Measurements from ENCODE around the gene ELP4.
"Not testable (repeated sequence)": the region's sequence is repeated elsewhere in the genome, so short reads cannot be mapped to it uniquely, and the experiment has no call there.

ELP4 gene

DNA sequence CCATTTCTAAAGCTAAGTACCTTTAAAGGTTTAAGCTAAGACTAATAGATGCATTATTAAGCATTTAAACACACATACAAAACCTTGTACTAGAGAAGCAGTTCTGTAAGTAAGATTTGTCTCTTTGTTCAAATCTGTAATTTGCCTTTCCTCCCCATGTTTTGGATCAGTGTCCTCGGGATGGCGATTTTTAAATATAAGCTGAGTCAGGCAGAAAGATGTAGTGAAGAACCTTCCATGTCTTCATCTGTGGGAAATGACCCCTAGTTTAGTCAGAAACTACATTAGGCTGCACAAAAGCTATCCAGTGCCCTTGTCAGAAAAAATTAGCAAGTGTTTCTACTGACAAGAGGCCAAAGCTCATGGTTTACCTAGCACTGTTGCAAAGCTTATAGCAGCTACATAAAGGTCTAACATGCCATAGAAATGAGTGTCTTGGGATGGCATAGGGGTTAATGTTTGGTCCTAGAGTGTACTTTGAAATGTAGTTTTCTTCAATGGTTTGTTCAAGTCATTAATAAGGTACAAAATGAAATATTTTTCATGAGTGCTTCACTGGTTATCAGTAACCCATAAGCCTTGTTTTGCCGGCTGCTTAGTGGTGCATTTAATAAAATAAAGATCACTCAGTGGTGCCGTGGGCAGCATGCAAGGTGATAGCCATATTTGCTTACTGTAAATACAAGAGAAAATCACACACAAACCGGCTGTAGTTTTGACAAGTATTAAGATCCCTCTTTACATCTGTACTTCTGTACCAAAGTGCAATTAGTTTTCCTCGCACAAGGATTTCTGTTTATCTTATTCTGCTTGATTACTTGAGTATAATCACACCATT, 139.8 kb downstream of the ELP4 start:
- DNase-seq: no peak

DNA sequence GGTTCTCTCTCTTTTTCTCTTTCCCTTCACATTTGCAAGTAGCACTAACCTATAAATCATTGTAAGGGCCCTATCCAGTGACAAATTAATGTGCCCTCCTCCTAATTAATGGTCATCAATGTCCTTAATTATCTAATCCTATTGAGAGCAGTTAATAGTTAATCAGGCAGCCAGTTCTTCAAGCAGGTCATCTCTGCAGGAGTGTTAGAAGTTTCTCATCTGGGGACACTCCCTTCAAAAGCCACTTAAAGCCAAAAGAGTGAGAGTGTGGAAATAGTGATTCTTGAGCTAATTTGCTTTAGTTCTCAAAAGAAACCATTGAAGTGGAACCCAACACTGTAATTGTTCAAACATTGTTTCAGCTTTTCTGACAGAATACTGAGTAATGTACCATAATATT, 141.6 kb downstream of the ELP4 start:
- DNase-seq: no peak

DNA sequence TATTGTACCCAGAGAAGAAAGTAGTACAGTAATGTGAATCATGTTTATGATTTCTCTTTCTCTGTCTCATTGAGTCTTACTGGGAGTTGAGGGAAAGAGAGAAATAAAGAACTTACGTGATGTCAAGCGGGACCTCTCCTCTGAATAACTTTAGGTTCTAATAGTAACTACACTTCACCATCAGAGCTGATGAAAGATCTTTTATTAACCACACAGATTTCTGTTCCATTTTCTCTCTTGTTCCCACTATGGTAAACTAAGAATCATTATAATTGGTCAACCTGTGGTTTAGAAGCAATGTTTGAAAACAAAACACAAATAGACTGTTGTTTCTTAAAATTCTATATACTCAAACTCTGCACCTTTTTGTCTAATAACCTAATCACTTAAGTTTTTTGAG, 142.3 kb downstream of the ELP4 start:
- DNase-seq: no peak

DNA sequence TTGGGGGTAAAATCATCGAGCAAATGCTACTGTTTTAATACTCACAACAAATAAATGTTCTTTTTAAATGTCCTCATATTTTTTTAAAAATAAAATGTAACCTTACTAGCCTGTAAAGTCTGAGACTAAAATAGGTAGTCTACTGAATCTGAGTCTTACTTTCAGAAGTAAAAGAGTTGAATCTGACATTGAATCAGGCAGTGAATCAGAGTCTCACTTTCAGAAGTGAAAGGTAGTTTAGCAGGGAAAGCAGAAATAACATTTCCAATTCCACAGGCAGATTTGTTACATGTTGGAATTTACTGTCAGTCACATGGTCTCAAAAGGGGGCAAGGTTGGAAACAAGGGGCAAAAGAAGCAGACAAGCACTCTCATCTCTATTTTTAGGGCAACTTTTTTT, 143.0 kb downstream of the ELP4 start:
- DNase-seq: no peak

DNA sequence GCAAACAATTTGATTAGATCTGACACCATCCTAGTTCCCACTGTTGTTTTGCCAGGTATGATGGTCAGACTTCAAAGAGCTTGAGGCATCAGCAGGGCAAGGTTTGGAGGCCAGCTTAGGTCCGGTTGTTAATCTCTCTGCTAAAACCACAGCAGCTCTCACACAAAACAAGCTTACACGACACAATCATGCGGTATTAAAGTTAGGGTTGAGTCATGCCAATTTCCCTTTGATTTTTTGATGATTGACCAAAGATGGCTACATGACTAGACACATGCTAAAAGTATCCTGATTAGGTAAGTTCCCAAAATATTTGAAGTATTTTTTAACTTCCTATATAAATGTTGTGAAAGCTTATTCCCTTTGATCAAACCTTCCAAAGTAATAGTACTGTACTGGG, 145.9 kb downstream of the ELP4 start:
- DNase-seq: no peak

DNA sequence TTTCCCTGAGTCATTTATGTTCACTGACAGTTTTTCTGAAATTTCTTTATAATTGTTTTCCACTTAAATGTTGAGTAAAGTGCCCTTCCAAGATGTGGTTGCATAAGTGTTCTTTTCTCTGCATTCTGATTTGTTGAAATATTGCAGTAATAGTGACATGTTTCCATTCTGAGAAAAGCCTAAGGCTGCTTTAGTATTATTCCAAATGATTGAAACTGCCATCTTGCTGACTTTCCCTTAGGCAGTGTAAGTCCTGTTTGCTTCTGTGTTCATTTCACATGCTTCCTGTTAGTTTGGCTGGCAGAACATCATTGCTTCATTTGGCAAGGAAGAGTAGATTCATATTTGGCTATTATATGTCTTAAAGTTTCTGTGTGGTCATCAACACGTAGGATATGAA, 146.5 kb downstream of the ELP4 start:
- DNase-seq: no peak

DNA sequence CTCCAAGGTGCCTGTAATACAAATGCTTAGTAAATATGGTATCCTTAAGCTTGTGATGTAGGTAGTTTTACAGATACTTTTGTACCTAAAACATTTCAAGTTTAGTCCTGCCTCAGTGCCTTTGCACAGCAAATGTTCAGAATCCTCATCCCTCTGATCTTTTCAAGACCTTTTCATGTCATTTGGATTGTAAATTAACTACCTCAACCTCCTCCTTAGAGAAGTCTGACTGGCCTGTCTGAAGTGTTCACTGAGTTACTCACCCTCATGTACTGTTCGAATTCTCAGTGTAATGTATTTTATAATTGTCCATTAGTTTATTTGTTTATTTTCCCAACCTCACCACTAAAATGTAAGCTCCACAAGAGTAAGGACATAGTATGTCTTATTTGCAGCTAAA, 147.5 kb downstream of the ELP4 start:
- DNase-seq: no peak

DNA sequence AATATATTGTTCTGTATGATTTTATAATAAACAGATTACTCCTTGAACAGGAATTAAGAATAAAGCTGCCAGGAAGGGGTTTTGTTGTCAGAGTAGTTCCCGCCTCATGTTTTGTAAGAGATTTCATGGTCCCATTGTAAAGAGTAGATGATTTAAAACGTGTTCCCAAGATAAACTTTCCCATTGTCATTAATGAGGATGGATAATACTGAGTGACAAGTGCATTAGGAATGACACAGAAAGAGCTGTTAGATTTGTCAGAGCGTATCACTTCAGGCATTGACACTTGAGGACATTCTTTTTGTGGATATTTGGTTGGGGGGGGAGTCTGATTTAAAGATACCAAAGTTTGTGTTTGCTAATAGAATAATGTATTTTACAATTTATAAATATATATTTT, 154.6 kb downstream of the ELP4 start:
- DNase-seq: no peak

DNA sequence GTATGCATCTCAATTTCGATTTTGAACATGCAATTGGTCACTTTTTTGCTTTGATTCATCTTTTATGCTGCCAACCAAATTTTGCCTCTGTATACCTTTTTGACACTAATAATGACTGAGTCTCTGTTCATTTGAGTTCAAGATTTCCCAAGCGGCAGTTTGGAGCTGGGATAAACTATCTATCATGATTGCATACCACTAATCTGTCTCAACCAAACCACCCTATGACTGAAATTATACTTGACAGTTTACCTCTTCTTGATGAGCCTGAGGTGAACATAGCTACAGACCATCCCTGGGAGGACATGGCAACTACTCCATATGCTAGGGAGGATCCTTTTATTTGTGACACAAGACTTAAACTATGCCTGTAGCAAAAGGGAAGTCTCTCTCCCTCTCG, 155.4 kb downstream of the ELP4 start:
- no peak for DNase-seq

DNA sequence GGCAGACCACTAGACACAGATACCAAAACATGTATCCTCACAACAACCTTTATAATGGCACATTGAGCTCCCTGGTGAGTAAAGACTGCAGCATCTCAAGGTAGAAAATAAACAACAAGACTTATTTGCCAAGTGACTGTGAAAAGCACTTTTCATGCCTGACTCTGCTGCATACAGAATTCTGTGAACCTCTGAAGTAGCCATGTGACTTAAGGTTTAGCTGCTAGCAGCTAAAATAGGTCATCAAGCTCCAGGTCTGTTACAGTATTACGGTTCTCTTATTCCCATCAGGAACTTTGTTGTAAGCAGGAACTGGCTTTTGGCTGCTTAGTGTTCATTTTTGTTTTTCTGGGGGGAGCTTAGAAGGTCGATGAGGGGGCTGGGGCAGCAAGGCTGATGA, 162.1 kb downstream of the ELP4 start:
- DNase-seq: no peak

DNA sequence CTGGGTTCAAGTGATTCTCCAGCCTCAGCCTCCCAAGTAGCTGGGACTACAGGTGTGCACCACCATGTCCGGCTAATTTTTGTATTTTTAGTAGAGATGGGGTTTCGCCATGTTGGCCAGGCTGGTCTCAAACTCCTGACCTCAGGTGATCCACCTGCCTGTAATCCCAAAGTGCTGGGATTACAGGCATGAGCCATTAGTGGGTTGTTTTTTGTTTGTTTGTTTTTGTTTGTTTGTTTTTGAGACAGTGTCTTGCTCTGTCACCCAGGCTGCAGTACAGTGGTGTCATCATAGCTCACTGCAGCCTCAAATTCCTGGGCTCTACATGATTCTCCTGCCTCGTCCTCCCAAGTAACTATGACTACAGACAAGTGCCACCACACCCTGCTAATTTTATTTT, 163.5 kb downstream of the ELP4 start:
- not testable (repeated sequence) for DNase-seq

DNA sequence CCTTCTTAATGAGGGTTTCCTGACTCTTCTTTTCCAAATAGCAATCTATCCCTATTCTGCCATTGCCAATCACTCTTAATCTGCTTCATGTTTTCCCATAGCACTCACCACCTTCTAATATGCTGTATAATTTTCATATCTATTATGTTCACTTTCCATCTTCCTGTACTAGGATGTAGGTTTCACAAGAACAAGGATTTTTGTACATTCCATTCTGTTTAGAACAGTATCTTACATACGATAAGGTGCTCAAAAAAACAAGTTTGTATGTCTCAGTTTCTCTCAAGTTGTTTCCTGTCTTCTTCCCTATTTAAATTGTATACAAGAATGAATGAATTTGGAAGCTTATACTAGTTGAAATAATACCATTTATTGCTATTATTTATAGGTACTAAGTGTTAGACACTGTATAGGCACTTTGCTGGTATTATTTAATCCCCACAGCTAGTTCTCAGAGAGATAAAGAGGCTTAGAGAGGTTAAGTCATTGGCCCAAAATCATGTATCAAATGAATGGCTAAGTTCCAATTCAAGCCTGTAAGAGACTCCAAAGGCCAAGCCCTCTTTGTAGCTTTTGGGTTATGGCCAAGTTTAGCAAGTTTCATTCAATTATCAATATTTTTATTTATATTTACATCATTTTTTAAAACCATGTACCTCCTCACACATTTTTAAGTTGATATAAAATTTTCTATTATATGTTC, 166.9 kb downstream of the ELP4 start:
- DNase-seq: no peak

DNA sequence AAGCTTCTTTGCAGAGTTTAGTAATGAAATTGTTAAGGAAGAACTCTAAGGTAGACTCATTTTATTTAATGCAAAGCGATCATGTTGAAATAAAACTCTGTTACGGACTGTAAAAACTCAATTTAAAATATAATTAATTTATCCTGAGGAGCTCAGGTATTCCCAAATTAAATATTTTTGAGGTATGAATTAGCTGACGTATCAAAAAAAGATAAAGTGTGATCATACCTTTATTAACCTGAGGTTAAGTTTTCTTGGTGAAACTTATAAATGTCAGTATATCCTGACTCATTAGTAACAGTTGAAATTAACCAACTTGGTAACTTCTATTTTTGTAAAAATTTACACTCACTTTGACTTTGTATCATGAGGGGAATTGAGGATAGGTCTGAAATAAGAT, 171.2 kb downstream of the ELP4 start:
- DNase-seq: no peak

DNA sequence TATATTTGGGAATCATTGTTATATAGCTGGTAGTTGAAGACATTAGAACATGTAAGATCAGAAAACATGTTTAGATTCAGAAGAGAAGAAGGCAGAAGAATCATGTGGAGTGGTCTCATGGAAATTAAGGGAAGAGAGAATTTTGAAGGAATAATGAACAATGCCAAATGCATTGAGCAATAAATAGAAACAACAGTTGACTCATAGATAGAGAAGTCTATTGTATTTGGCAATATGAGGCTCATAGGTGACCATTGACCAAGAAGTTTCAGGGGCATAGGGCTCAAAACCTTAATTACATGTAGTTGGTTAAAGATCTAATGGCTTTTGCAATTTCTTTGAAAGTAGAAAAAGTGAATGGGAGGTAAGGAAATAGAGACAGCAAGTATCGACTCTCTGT, 177.7 kb downstream of the ELP4 start:
- DNase-seq: no peak

DNA sequence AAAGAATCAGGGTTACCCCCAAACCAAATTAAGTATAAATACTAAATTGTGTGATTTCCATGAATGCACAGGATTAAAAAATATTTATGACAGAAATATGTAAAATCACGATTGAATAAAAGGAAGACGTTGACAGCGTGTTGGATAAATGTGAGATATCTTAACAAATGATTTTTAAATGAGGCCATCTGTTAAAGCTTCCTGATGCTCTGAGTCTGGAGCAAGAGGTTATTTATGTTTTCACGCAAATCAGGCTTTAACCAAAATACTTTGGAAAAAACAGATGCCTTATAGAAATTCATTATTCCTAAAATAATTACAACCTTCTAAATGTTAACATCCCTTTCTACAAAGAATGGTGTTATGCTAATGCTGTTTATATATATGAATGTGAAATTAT, 178.3 kb downstream of the ELP4 start:
- no peak for DNase-seq

DNA sequence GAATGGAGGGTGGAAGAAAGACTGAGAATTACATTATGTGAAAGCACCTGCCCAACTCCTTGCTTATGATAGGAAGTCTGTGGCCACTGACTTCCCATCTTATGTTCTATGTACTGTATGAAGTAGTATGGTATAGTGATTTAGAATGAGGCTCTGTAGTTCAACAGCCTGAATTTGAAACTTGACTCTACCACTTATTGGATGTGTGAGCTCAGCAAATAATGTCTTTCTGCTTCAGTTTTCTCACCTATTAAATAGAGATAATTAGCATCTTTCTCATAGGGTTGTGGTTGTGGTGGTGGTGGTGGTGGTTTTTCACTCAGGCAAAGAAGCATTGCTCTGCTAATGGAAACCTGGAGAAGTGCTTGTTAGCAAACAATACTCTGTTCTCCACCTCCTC, 180.0 kb downstream of the ELP4 start:
- no peak for DNase-seq

DNA sequence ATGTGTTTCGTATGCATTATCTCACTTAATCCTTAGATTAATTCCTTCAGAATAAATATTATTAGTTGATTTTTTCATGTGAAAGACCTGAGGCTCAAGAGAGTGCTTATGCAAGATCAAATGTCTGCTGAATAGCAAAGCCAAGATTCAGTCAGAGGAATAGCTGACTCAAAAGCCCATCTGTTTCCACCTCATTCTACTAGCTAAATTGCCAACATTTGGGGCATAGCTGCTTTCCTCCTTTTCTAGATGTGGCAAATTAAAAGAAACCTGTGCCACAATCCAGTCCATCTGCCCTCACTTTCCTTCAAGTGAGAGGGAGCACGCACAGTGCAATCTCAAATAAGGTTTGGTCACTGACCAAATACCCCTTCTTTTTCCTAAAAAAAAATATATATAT, 180.5 kb downstream of the ELP4 start:
- no peak for DNase-seq

DNA sequence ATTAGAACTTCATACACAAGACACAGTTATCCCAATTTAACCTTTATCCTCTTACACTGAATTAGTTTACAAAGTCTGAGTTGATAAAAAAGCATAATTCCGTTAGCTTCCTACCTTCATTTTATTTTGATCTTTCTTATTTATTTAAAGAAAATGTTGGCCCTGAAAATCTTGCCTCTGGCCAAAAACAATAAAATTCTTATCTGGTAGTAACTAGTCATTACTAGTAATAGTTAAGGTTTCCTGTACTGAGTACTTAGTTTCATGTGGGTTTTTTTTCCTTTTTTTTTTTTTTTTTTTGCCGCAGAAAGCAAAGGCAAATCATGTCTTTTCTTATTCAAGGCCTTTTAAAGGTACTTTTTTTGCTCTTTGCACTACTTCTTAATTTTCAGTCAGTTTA, 180.9 kb downstream of the ELP4 start:
- DNase-seq: no peak

DNA sequence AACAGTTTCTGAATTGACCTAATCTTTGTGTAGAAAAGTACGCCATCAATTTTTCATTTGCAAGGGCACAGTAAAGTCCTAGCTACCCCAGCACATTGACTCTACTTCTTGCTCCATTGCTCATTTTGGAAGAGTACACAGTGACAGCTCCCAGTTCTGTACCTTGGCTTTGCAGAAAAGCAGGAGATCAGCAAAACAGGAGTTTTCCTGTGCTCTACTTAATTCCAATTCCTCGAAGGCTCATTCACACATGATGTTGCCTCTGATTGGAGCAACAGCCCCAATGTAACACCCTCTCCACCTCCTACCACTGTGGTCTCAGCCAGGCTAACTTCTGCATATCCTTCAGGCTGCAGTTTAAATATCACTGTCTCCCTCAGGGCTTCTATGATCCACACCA, 182.9 kb downstream of the ELP4 start:
- no peak for DNase-seq

DNA sequence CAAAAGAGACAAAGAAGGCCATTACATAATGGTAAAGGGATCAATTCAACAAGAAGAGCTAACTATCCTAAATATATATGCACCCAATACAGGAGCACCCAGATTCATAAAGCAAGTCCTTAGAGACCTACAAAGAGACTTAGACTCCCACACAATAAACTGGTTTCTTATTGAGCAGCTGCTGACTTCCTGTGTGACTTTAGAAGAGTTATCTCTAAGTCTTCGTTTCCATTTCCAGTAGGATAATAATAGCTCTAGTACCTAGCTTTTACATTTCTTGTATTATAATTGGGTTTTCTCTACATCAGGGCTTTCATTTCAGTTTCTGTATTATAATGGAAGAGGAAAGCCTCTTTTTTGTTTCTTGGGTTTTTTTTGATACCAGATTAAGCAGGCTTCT, 187.5 kb downstream of the ELP4 start:
- DNase-seq: not testable (repeated sequence)

DNA sequence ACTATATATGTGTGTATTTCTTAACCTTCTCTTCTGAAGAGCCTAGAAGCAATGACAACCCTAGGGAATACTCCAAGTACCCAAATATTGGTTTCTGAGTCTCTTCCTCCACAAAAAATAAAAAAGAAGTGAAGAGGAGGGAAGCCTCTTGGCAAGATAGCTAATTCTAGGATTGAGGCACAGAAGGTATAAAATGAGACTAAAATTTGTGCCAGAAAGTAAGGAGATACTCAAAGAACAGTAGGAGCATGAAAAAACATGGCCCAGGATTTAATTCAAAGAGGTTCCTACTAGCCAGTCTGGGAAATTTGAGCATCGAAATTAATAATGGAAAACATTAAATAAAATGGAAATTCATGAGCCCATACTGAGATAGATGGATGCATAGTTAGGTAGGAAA, 189.5 kb downstream of the ELP4 start:
- DNase-seq: no peak

DNA sequence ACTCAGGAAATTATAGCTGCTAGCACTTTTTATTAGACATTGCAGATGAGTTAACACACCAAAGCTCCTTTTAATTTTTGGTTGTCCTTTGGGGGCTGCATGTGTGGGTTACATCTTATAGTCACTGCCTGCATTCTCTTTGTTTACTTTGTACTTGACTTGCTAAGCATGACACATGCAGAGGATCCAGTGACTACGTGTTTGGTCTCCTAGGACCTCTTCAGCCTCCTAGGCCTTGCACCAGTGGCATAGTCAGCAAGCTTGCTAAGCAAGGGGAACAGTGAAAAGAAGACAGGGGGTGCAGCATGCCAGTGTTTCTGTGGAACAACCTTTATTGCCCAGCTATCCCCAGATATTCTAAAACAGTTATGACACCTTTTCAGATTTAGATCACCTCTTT, 193.4 kb downstream of the ELP4 start:
- DNase-seq: no peak

DNA sequence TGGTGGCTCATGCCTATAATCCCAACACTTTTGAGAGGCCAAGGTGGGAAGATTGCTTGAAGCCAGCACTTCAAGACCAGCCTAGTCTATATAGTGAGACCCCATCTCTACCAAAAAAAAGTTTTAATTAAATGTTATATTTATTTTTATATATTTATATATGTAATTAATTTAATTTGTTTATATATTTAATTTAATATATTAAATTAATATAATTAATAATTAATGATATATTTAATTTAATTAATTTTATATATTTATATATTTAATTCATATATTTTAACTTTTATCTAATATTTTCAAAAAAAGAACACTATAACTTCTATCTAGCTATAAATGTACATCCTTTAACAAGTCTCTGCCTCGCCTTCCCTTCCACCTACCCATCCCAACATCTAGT, 196.8 kb downstream of the ELP4 start:
- no peak for DNase-seq

DNA sequence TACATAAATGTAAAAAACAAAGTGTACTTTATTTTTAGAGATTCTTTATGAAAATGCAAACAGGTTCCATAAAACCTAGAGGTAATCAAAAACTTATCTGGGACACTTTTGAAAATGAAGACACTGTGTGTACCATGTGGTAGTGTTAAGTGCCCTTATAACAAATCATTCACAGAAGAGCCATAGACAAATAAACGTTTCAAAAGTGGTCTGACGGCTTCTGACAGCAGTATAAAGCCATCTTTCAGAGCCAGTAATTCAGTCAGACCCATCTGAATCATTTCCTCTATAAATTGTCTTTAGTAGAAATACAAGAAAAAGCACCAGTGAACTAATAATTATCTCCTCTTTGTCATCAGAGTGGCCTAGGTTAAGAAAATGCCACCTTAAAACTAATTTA, 201.6 kb downstream of the ELP4 start:
- no peak for DNase-seq

DNA sequence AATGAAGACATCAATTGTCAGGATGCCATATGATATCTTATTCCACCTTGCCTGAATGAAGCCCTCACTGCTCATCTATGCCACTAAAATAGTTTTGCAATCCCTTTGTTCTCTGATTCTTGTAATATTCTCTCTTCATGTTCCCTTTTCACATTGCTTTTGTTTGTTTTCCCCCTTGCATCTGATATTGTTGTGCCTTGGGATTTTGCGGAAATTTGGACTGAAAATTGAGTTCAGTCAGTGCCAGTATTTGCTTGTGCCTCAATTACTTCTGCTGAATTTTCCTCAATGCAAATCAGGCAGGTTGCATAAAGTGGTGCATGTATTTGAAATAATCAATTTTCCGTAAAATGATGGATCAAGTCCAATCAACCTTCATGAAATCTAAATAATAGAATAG, 203.3 kb downstream of the ELP4 start:
- DNase-seq: no peak
